Activated CD4-positive, alpha-beta T cell treated with anti-CD3 and anti-CD28 coated beads for 36 hours (primary cell): Measurements from ENCODE around the gene PUDP. TPM values are rescaled to one million over a fixed set of nuclear protein-coding genes. Genes with fewer than 3 reads are reported as not detected.

ENCODE experiments used
- ATAC-seq: fragments of 200-7000 bp; cut with Tn5 transposase; one replicate; pipeline ENCODE4 v1.10.0; 2021; ENCODE audit warnings: mild to moderate bottlenecking, moderate library complexity
- CTCF ChIA-PET: fragments of 350-600 bp; sonication (Branson Sonifier 250); formaldehyde crosslinking; loops from one replicate; lab custom pipeline; 2021; ENCODE audit warnings: antibody characterized with exemption; lab: Charles Lee
- POLR2A ChIA-PET: fragments of 350-600 bp; sonication (Branson Sonifier 250); formaldehyde crosslinking; loops from one replicate; lab custom pipeline; 2021; ENCODE audit warnings: antibody characterized with exemption, inconsistent platforms; lab: Charles Lee
- DNase-seq: peaks from one replicate; pipeline ENCODE4 v3.0.0-alpha.2; 2020
- H3K27ac Mint-ChIP-seq: one replicate; pipeline ENCODE4 v1.8.0; 2021; ENCODE audit warnings: mixed read lengths
- H3K27me3 Mint-ChIP-seq: one replicate; pipeline ENCODE4 v1.8.0; 2021; ENCODE audit warnings: mixed read lengths
- H3K36me3 Mint-ChIP-seq: one replicate; pipeline ENCODE4 v1.8.0; 2021; ENCODE audit warnings: low read depth, mixed read lengths
- H3K4me1 Mint-ChIP-seq: one replicate; pipeline ENCODE4 v1.8.0; 2021; ENCODE audit warnings: mixed read lengths
- H3K4me3 Mint-ChIP-seq: one replicate; pipeline ENCODE4 v1.8.0; 2021; ENCODE audit warnings: mild to moderate bottlenecking, moderate library complexity, mixed read lengths
- H3K9me3 Mint-ChIP-seq: one replicate; pipeline ENCODE4 v1.8.0; 2021; ENCODE audit warnings: low read depth, mixed read lengths
- intact Hi-C, 2 experiments: fragments of 100-400 bp; cut with DNase I in 1 of 2; cut with micrococcal nuclease in 1 of 2; formaldehyde crosslinking; loops; one replicate each; pipeline versions ENCODE4 v1.14.2 to v1.15.1; 2022 to 2024; cut with DNase I, micrococcal nuclease
- total RNA-seq, 2 experiments: library from RNA; stranded (reverse); gene quantifications; one replicate each; pipeline ENCODE4 v1.2.3, GENCODE V29; 2021

The PUDP gene
- total RNA-seq, 2 experiments from 2014 or later: 15.3 to 18.1 TPM

DNA sequence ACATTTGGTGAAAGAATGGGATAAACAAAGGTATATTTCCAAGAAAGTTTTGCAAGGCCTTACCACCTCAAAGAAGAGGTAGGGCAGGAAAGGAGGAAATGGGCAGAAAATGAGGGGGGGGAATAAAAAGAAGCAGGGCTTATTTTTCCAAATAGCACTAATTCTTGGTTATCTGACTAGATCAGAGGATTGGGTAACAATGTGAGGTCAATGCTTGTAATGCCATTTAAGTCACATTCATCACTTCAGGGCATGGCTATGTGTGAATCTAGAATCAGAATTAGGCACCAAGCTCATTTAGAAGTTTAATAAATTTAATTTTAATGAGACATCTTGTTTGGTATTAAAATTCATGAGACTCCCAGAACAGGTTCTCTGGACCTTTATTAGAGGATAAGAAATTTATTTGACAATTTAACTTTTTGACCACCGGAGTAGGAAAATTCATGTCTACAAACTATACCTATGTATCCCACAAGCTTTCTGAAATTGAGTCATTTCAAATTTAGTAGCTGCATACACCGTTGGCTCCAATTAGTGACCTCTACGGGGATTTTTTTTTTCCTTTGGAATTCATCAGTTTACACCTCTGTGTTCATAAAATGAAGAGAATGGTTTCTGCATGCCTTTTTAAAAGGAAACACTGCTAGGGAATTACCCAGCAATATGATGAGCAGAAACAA is 1.8 kb downstream of the PUDP start:
- peaks cover 22% of the 10 kb centered on the region for H3K4me1 Mint-ChIP-seq
- intact Hi-C loops: loop anchor here in 1 of 2 experiments (5.0 kb wide), 1 partner anchor 781 kb away; the partner anchor contains the start of gene PNPLA4
- H3K36me3 Mint-ChIP-seq: no peaks in the 10 kb centered on the region
- ChIA-PET CTCF (interaction anchor here (0.7 to 2.8 kb wide), 2 partner anchors 12 to 72 kb away, joined by 3 to 9 read pairs; no protein-coding TSS in a partner anchor), POLR2A (interaction anchor here (0.6 to 1.0 kb wide), 2 partner anchors 48 to 87 kb away, joined by 4 read pairs; no protein-coding TSS in a partner anchor)
- ATAC-seq (no peak), DNase-seq (no peak)
- no peaks in the 10 kb centered on the region for H3K27me3 Mint-ChIP-seq
- H3K27ac Mint-ChIP-seq: no peak overlapping the region
- no peak overlapping the region for H3K4me3 Mint-ChIP-seq
- no peaks in the 10 kb centered on the region for H3K9me3 Mint-ChIP-seq

DNA sequence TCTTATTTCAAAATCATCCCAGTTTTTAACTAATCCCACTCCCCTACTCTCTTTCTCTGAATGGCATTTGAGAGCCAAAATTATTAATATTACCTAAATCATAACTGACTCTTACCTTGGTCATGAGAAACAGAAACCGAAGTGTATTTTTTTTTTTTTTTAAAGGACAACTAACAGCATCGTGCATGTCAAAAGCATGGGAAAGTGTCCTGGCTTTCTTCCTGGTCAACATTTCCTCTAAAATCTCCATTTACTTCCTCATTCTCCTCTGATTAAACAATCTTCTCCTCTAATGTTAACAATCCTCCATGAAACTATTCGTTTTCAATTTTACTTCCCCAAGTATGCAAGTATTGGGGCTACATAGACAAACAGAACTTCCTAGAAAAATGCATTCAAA is 2.5 kb downstream of the PUDP start:
- H3K27me3 Mint-ChIP-seq: no peaks in the 10 kb centered on the region
- no peak for ATAC-seq
- no peaks in the 10 kb centered on the region for H3K36me3 Mint-ChIP-seq
- H3K4me1 Mint-ChIP-seq: peaks cover 22% of the 10 kb centered on the region
- no peak overlapping the region for H3K27ac Mint-ChIP-seq
- POLR2A ChIA-PET: no interaction called here
- no peak overlapping the region for H3K4me3 Mint-ChIP-seq
- CTCF ChIA-PET: interaction anchor here (2.8 kb wide), 1 partner anchor 11 kb away, joined by 9 read pairs; no protein-coding TSS in a partner anchor
- no peak for DNase-seq
- H3K9me3 Mint-ChIP-seq: no peaks in the 10 kb centered on the region
- intact Hi-C loops: loop anchor here in 1 of 2 experiments (5.0 kb wide), 1 partner anchor 782 kb away; the partner anchor contains the start of gene PNPLA4

DNA sequence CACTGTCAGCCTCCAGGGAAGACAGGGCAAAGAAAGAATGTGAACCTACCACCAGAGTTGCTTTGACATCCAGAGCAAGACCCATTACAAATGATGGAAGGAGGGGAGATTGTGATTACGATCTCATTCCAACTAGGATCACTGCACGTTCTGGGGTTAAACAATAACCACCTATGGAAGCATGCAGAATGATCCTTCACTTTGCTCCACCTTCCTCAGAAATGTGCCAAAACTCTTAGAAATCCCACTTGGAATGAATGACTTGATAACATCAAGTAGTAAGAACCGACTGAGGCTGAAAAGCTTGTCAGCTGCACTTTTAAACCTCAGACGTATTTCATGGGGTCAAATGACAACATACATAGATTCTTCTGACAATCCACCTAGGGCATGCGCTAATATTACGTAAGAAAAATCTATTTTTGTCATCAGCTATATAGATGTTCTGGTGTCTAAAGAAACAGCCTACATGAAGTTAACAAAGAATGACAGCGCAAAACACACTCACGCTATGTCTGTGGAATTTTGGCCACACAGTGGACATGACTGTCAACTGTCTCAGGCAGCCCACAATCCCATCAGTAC is 3.9 kb downstream of the PUDP start:
- Mint-ChIP-seq H3K4me1 (peaks cover 22% of the 10 kb centered on the region), H3K4me3 (no peak overlapping the region), H3K27ac (no peak overlapping the region), H3K36me3 (no peaks in the 10 kb centered on the region), H3K9me3 (no peaks in the 10 kb centered on the region), H3K27me3 (no peaks in the 10 kb centered on the region)
- CTCF ChIA-PET: no interaction called here
- ATAC-seq (no peak), DNase-seq (no peak)
- POLR2A ChIA-PET: no interaction called here
- intact Hi-C loops: loop anchor here in 1 of 2 experiments (1.0 kb wide), 1 partner anchor 15 kb away; no protein-coding TSS in a partner anchor

DNA sequence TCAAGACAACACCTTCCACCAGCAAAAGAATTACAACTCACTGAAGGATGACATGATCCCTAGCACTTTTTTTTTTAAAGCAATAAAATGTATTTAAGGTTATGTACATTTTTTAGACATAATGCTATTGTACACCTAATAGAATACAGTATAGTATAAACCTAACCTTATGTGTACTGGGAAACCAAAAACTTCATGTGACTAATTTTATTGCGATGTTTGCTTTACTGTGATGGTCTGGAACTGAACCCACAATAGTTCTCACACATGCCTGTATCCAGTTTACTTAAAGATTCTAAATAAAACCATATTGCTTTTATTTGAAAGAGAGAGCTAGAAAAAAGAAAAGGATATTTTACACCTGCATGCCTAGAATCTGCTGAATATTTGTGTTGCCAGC is 4.9 kb downstream of the PUDP start:
- ATAC-seq: no peak
- intact Hi-C loops: no loop called here
- H3K4me1 Mint-ChIP-seq: peaks cover 23% of the 10 kb centered on the region
- no peaks in the 10 kb centered on the region for H3K9me3 Mint-ChIP-seq
- H3K36me3 Mint-ChIP-seq: peaks cover under 1% of the 10 kb centered on the region
- H3K27ac Mint-ChIP-seq: no peak overlapping the region
- H3K27me3 Mint-ChIP-seq: no peaks in the 10 kb centered on the region
- CTCF ChIA-PET: no interaction called here
- no peak overlapping the region for H3K4me3 Mint-ChIP-seq
- POLR2A ChIA-PET: no interaction called here
- no peak for DNase-seq

DNA sequence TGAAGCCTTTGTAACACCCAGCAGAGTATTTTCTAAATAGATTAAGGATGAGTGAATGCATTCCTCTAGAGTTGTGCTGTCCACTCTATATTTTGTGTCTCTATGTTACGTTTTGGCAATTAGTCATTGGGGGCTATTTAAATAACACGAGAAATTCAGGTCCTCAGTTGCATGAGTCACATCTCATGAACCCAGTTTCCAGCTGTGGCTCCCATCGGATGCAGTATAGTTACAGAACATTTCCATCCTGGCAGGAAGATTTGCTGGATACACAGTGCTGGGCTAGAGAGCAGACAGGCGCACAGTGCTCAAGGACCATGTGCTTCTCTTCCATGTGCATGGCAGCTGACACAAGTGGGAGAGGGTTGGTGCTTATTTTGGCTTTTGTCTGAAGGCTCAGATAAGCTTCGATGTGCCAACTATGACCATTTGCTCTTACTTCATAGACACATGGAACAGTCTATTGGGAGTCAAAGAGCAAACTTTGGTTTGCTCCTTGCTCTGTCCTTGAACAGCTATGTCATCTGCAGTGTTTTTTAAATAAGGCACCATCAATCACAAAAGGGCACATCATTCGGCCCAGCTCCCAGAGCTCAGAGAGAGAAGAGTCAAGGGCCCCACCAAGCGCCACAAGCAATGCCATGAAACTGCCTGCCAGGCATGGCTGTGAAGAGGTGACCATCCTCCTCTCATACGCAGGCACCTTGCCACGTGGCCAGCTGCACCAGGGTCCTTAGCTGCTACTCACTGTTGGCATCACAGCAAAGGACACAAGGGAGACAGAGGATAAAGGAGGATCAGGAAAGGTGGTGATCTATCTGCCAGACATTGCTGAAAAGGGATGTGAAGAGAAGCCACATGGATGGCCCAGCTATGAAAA is 8.5 kb downstream of the PUDP start:
- intact Hi-C loops: no loop called here
- ATAC-seq: no peak
- POLR2A ChIA-PET: no interaction called here
- no peaks in the 10 kb centered on the region for H3K9me3 Mint-ChIP-seq
- no peaks in the 10 kb centered on the region for H3K27me3 Mint-ChIP-seq
- H3K36me3 Mint-ChIP-seq: peaks cover 4% of the 10 kb centered on the region
- CTCF ChIA-PET: no interaction called here
- DNase-seq: no peak
- no peak overlapping the region for H3K4me3 Mint-ChIP-seq
- H3K4me1 Mint-ChIP-seq: peaks cover 28% of the 10 kb centered on the region
- H3K27ac Mint-ChIP-seq: no peak overlapping the region

DNA sequence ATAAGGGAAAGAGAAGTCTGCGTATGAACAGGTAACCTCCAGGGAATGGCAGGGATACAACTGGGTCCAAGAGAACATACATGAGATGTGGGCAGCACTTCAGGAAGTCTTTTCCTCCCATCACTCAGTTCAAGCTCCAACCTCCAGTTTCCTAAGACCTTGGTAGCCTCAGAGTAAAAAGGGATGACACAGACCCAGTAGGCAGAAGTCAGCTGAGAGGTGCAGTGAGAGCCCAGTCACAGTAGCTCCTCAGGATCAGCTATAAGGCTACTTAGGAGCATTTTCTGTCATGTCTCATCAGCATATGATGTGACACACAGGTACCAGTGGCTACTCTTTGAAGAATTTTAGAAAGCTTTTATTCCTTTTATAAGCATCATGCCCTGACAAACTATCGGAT is 13.0 kb downstream of the PUDP start:
- ATAC-seq (no peak), DNase-seq (no peak)
- Mint-ChIP-seq H3K27me3 (no peaks in the 10 kb centered on the region), H3K4me1 (peaks cover 36% of the 10 kb centered on the region), H3K9me3 (no peaks in the 10 kb centered on the region), H3K4me3 (no peak overlapping the region), H3K36me3 (peaks cover 5% of the 10 kb centered on the region), H3K27ac (no peak overlapping the region)
- intact Hi-C loops: no loop called here
- ChIA-PET CTCF (interaction anchor here (2.6 kb wide), 1 partner anchor 12 kb away, joined by 9 read pairs; the partner anchor contains the start of gene STS), POLR2A (no interaction called here)

DNA sequence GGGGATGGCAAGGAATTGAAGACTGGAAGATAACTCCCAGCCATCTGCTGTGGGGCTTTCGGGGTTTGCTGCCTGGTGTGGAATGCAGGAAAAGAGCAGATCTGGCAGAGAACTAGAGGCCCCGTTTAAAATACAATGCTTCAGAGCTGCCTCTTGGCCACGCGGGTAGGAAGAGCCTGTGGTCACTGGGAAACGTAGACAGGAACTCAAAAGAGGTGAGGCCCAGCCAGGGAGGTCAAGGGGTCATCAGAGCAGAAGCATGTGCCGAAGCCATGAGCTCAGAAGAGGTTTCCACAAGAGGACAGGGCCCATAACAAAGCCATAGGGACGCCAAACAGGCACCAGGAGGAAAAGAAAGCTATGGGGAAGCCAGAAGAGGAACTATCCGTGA is 14.9 kb downstream of the PUDP start:
- POLR2A ChIA-PET: no interaction called here
- CTCF ChIA-PET: interaction anchor here (2.6 kb wide), 1 partner anchor 13 kb away, joined by 9 read pairs; the partner anchor contains the start of gene STS
- no peak for ATAC-seq
- Mint-ChIP-seq H3K4me1 (peaks cover 31% of the 10 kb centered on the region), H3K27ac (peak overlapping the region; percentile 47), H3K9me3 (no peaks in the 10 kb centered on the region), H3K36me3 (peaks cover 5% of the 10 kb centered on the region), H3K27me3 (no peaks in the 10 kb centered on the region), H3K4me3 (no peak overlapping the region)
- no peak for DNase-seq
- intact Hi-C loops: loop anchor here in 1 of 2 experiments (2.0 kb wide), 1 partner anchor 38 kb away; no protein-coding TSS in a partner anchor

DNA sequence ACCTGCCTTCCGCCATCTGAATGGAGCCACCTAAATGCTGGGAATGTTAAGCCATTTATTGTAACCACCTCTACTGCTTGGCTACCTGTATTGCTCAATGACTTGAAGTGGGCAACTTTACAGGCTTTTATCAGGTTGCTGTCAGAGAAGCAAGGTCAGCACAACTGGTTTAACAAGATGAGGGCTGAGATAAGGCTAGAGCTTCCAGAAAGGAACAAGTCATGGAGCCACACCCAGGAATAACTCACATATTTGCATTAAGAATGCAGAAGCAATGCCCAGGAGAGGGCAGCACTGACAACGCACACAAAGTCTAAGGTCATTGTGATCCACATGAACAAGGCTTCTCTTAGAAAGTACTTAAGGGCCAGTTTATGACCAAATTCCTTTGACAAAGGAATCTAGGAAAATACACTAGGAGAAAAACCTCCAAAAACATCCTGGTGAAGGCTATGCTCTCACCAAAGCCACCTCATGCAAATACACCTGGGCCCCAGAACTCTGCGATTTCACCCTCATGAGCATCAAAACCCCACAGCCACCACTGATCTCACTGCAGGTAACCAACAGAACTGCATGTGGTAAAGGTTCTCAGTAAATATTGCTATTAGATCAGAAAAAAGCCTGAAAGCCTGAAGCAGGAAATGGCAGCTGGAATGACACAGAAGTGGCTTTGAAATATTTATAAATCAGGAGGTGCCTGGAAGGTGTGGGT is 15.5 kb downstream of the PUDP start:
- POLR2A ChIA-PET: no interaction called here
- Mint-ChIP-seq H3K4me1 (peaks cover 27% of the 10 kb centered on the region), H3K27me3 (no peaks in the 10 kb centered on the region), H3K4me3 (no peak overlapping the region), H3K36me3 (peaks cover 1% of the 10 kb centered on the region), H3K9me3 (no peaks in the 10 kb centered on the region), H3K27ac (peak overlapping the region; percentile 47)
- DNase-seq (peak; percentile 53), ATAC-seq (no peak)
- CTCF ChIA-PET: interaction anchor here (2.6 kb wide), 1 partner anchor 14 kb away, joined by 9 read pairs; the partner anchor contains the start of gene STS
- intact Hi-C loops: loop anchor here in 1 of 2 experiments (2.0 kb wide), 1 partner anchor 38 kb away; no protein-coding TSS in a partner anchor

DNA sequence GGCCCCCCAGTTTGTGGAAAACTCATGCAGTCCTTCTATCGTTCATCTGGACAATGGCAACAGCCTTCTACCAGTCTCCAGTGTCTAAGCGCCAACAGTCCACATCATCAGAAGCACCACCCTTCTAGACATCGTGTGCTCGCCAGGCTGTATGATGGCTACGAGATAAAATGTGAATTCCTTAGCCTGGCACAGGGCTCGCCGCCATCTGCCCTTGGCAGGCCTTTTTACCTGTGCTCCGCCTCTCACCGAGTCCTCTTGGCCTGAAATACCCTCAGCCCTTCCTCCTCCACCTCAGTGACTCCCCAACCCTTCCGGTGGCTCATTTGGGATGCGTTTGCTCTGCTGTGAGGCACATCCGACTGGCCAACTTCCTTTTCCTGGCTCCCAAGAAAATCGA is 16.3 kb downstream of the PUDP start:
- Mint-ChIP-seq H3K4me3 (no peak overlapping the region), H3K27me3 (no peaks in the 10 kb centered on the region), H3K27ac (peak overlapping the region; percentile 55), H3K36me3 (peaks cover 1% of the 10 kb centered on the region), H3K4me1 (peaks cover 27% of the 10 kb centered on the region), H3K9me3 (no peaks in the 10 kb centered on the region)
- CTCF ChIA-PET: no interaction called here
- POLR2A ChIA-PET: no interaction called here
- ATAC-seq (no peak), DNase-seq (no peak)
- intact Hi-C loops: loop anchor here in 1 of 2 experiments (2.0 kb wide), 1 partner anchor 39 kb away; no protein-coding TSS in a partner anchor

DNA sequence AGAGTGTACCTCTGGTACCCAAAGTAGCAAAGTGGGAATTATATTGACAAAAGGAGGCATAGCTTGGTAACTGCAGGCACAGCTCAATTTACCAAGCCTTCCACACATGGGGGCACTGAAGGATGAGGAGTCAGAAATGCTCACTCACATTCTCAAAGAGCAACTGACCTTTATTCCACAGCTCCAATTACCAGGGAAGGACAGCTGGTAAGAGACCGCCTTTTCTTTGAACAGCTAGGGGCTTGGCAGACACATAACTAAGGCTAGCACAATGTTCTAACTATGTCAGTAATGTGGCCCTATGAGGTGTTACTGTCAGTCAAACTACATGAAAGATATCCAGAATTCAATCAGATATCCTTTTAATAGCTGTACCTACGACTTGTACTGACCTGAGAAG is 20.9 kb downstream of the PUDP start:
- Mint-ChIP-seq H3K27ac (no peak overlapping the region), H3K36me3 (peaks cover 6% of the 10 kb centered on the region), H3K4me3 (no peak overlapping the region), H3K9me3 (no peaks in the 10 kb centered on the region), H3K4me1 (no peaks in the 10 kb centered on the region), H3K27me3 (no peaks in the 10 kb centered on the region)
- ChIA-PET CTCF (no interaction called here), POLR2A (no interaction called here)
- DNase-seq (no peak), ATAC-seq (no peak)
- intact Hi-C loops: no loop called here

DNA sequence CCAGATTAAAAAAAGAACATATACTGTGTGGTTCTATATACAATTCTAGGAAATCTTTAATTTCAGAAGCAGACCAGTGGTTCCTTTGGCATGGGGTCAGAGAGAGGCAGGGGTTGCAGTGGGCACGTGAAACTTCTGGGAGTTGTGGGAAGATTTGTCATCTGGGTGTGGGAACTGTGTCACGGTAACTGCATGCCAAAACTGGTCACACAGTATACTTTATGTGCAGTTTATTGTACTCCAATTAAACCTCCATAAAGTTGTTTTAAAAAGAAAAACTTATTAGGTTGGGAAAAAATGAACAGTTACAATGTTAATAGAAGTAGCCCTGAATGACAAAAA is 27.1 kb downstream of the PUDP start:
- ChIA-PET POLR2A (no interaction called here), CTCF (no interaction called here)
- H3K27ac Mint-ChIP-seq: no peak overlapping the region
- H3K4me3 Mint-ChIP-seq: no peak overlapping the region
- ATAC-seq (no peak), DNase-seq (no peak)
- H3K9me3 Mint-ChIP-seq: no peaks in the 10 kb centered on the region
- H3K4me1 Mint-ChIP-seq: no peaks in the 10 kb centered on the region
- H3K27me3 Mint-ChIP-seq: no peaks in the 10 kb centered on the region
- intact Hi-C loops: no loop called here
- H3K36me3 Mint-ChIP-seq: peaks cover 16% of the 10 kb centered on the region
